ENCODE results near the gene TMEM86B.
"Not testable (repeated sequence)": the region's sequence is repeated elsewhere in the genome, so short reads cannot be mapped to it uniquely, and the experiment has no call there.

TMEM86B gene

DNA sequence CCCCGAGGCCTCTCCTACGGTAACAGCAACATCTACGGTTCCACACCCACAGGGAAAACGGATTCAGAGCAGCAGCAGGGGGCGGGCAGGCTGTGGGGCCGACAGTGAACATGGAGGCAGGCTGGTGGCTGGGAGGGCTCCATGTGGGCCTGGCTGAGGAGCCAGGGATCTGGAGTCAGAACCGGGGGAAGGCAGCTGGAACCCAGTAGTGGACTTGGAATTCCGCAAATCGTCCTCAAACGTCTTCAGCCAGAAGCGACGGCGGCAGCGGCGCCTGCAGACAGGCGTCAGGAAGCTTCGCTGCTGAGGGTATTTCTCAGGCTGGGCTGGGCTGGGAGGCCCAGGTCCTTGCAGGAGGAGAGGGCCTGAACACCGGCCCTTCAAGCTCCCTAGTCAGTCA is 1.8 kb downstream of the TMEM86B start:
- H3K4me1 ChIP-seq = no peaks in the 10 kb centered on the region
- H3K27ac ChIP-seq = no peak overlapping the region
- no peak overlapping the region for H3K4me3 ChIP-seq
- TF ChIP-seq CTCF (IDR thresholded peaks at IDR 0.05) = no peak
- intact Hi-C loops (cut with DNase I; ENCODE audit: low total_unique reads) = no loop called here
- no peaks in the 10 kb centered on the region for H3K27me3 ChIP-seq
- H3K36me3 ChIP-seq = peaks cover 22 to 69% (median 48%) of the 10 kb centered on the region in 3 donors
- H3K9me3 ChIP-seq = no peaks in the 10 kb centered on the region
- DNase-seq = no peak

DNA sequence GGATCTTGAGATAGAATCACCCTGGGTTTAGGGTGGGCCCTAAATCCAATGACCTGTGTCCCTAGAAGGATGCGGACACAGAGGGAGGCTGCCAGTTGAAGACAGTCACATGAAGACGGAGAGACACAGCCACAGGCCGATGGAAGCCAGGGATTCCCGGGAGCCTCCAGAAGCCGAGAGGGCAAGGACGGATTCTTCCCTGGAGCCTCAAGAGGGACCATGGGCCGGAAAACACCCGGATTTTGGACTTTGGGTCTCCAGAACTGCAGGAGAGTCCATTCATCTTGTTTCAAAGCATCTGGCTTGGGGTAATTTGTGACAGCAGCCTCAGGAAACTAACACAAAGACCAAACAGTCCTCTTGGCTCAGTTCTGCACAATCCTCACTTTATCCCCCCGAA is 2.3 kb downstream of the TMEM86B start:
- no peaks in the 10 kb centered on the region for H3K9me3 ChIP-seq
- H3K27me3 ChIP-seq = no peaks in the 10 kb centered on the region
- H3K4me1 ChIP-seq = no peaks in the 10 kb centered on the region
- DNase-seq = no peak
- H3K4me3 ChIP-seq = no peak overlapping the region
- intact Hi-C loops (cut with DNase I; ENCODE audit: low total_unique reads) = no loop called here
- H3K36me3 ChIP-seq = peaks cover 17 to 64% (median 43%) of the 10 kb centered on the region in 3 donors
- TF ChIP-seq CTCF (IDR thresholded peaks at IDR 0.05) = no peak
- H3K27ac ChIP-seq = no peak overlapping the region

DNA sequence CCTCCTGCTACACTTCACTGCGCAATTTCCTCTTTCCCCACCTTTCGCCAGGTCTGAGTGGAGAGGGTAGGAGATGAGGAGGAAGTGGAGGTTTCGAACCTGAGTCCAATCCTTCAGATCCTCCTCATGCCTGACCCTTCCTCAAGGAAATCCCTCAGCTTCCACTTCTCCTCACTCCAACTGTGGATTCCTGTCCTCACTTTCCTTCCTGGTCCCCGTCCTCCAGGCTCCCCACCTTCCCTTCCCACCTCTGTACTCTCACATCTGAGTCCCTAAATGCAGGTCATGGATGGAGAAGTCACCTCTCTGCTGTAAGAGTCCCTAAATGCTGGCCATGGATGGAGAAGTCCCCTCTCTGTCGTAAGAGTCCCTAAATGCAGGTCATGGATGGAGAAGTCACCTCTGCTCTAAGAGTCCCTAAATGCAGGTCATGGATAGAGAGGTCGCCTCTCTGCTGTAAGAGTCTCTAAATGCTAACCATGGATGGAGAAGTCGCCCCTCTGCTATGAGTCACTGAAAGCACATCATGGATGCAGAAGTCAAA is 3.1 kb downstream of the TMEM86B start:
- H3K4me1 ChIP-seq = no peaks in the 10 kb centered on the region
- no peaks in the 10 kb centered on the region for H3K9me3 ChIP-seq
- H3K27me3 ChIP-seq = no peaks in the 10 kb centered on the region
- intact Hi-C loops (cut with DNase I; ENCODE audit: low total_unique reads) = no loop called here
- H3K27ac ChIP-seq = no peak overlapping the region
- no peak overlapping the region for H3K4me3 ChIP-seq
- peaks cover 9 to 56% (median 35%) of the 10 kb centered on the region in 3 donors for H3K36me3 ChIP-seq
- no peak for TF ChIP-seq CTCF (IDR thresholded peaks at IDR 0.05)
- no peak for DNase-seq

DNA sequence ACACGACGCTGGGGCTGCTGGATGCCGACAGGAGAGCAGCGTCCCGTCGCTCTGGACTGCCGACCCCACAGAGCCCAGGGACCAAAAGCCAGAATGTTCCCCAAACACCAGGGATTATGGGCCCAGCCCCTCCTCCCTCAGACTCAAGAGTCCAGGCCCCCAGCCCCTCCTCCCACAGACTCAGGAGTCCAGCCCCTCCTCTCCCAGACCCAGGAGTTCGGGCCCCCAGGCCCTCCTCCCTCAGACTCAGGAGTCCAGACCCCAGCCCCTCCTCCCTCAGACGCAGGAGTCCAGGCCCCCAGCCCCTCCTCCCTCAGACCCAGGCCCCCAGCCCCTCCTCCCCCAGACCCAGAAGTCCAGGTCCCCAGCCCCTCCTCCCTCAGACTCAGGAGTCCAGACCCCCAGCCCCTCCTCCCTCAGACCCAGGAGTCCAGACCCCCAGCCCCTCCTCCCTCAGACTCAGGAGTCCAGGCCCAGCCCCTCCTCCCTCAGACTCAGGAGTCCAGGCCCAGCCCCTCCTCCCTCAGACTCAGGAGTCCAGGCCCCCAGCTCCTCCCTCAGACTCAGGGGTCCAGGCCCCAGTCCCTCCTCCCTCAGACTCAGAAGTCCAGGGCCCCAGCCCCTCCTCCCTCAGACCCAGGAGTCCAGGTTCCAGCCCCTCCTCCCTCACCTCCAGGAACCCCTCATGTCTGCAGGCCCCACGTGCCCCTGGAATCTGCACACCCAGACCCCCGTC is 3.7 kb downstream of the TMEM86B start:
- H3K27me3 ChIP-seq; H3K9me3 ChIP-seq; H3K27ac ChIP-seq; intact Hi-C loops (cut with DNase I; ENCODE audit: low total_unique reads); DNase-seq; H3K4me1 ChIP-seq; H3K4me3 ChIP-seq: not testable (repeated sequence)
- peaks cover 3 to 50% (median 28%) of the 10 kb centered on the region in 3 donors for H3K36me3 ChIP-seq

GRCh38 chr19:55224038-55224665 is 4.4 kb downstream of the TMEM86B start:
- Histone ChIP-seq H3K36me3 (peaks cover 0 to 43% (median 21%) of the 10 kb centered on the region in 3 donors), H3K4me3 (no peak overlapping the region), H3K27ac (no peak overlapping the region), H3K4me1 (no peaks in the 10 kb centered on the region), H3K9me3 (no peaks in the 10 kb centered on the region), H3K27me3 (no peaks in the 10 kb centered on the region)
- no peak for DNase-seq
- TF ChIP-seq CTCF (IDR thresholded peaks at IDR 0.05) = no peak
- intact Hi-C loops (cut with DNase I; ENCODE audit: low total_unique reads) = no loop called here

All from tibial artery (tissue), 4 donors.